Esophagus muscularis mucosa (tissue), 4 donors: Measurements from ENCODE around the gene MIPOL1. TPM values are rescaled to one million over a fixed set of nuclear protein-coding genes. Genes with fewer than 3 reads are reported as not detected.
"Not testable (repeated sequence)": the region's sequence is repeated elsewhere in the genome, so short reads cannot be mapped to it uniquely, and the experiment has no call there.

Source experiments
- DNase-seq: peaks from one replicate; pipeline ENCODE4 v3.0.0-alpha.2; 2017; ENCODE audit errors: extremely low spot score
- H3K27ac ChIP-seq, 4 donors: fragments of 200-600 bp; sonication (generic); replicated peaks in 1 of 4; 1 replicate in 3 of 4; 2 replicates in 1 of 4; pipeline ENCODE4 v1.5.1; 2016 to 2019; ENCODE audit warnings: mild to moderate bottlenecking in 1 of 4
- H3K27me3 ChIP-seq, 4 donors: fragments of 200-600 bp; sonication (generic); one replicate each; pipeline versions ENCODE4 v1.5.1 to v1.6.0; 2016 to 2019
- H3K36me3 ChIP-seq, 4 donors: fragments of 200-600 bp; sonication (generic); one replicate each; pipeline ENCODE4 v1.5.1; 2016 to 2019
- H3K4me1 ChIP-seq, 4 donors: fragments of 200-600 bp; sonication (generic); one replicate each; pipeline ENCODE4 v1.5.1; 2016 to 2019
- H3K4me3 ChIP-seq, 4 donors: fragments of 200-600 bp; sonication (generic); 1 replicate in 2 of 4; 2 replicates in 2 of 4; pipeline ENCODE4 v1.5.1; 2016 to 2019; ENCODE audit warnings: mild to moderate bottlenecking in 4 of 4, moderate library complexity in 1 of 4
- H3K9me3 ChIP-seq, 4 donors: fragments of 200-600 bp; sonication (generic); 1 replicate in 3 of 4; 2 replicates in 1 of 4; pipeline ENCODE4 v1.5.1; 2016 to 2019
- EP300 ChIP-seq: sonication (generic); formaldehyde crosslinking; IDR thresholded peaks from one replicate; pipeline ENCODE4 v1.6.1; 2017; ENCODE audit warnings: antibody characterized with exemption
- POLR2A ChIP-seq: fragments of 450-650 bp; IDR thresholded peaks from one replicate; pipeline ENCODE4 v1.6.1; 2017; ENCODE audit warnings: antibody characterized with exemption, moderate library complexity, mild to moderate bottlenecking, low read depth
- POLR2AphosphoS5 ChIP-seq, 2 donors: sonication (generic); formaldehyde crosslinking; IDR thresholded peaks; one replicate each; pipeline ENCODE4 v1.6.1; 2017; ENCODE audit warnings: antibody characterized with exemption in 2 of 2
- WGBS: methylation state at CpG from one replicate; pipeline ENCODE4 v1.1.5; 2018; 5-methylcytosine and 5-hydroxymethylcytosine counted together
- intact Hi-C: fragments of 100-400 bp; cut with DNase I; formaldehyde crosslinking; loops from one replicate; pipeline ENCODE4 v1.15.1; 2023
- total RNA-seq, 4 donors: library from RNA; depleted of rRNA; stranded (reverse); fragments of >200 nt; gene quantifications; one replicate each; pipeline versions ENCODE4 v1.1.0 to v1.2.1, GENCODE V29; 2016
- TF ChIP-seq, protein P1 (sequence below), 3 experiments: fragments of 200-600 bp in 2 of 3; fragments of 450-650 bp in 1 of 3; sonication (generic) in 2 of 3; IDR thresholded peaks; one replicate each; pipeline ENCODE4 v1.5.1; 2017 to 2019; ENCODE audit warnings: antibody characterized with exemption in 3 of 3, mild to moderate bottlenecking in 2 of 3, moderate library complexity in 1 of 3

MIPOL1 gene
- total RNA-seq, 4 donors from 2014 or later: 6.5 to 21.2 (median 10.4) TPM

GRCh38 chr14:37325332-37325731 lies 127.6 kb downstream of the MIPOL1 start:
- Histone ChIP-seq H3K27me3 (no peaks in the 10 kb centered on the region), H3K4me3 (no peak overlapping the region), H3K27ac (no peak overlapping the region), H3K4me1 (no peaks in the 10 kb centered on the region), H3K9me3 (no peaks in the 10 kb centered on the region), H3K36me3 (peaks cover 0 to 6% (median 0%) of the 10 kb centered on the region in 4 donors)
- TF ChIP-seq, protein P1, sequence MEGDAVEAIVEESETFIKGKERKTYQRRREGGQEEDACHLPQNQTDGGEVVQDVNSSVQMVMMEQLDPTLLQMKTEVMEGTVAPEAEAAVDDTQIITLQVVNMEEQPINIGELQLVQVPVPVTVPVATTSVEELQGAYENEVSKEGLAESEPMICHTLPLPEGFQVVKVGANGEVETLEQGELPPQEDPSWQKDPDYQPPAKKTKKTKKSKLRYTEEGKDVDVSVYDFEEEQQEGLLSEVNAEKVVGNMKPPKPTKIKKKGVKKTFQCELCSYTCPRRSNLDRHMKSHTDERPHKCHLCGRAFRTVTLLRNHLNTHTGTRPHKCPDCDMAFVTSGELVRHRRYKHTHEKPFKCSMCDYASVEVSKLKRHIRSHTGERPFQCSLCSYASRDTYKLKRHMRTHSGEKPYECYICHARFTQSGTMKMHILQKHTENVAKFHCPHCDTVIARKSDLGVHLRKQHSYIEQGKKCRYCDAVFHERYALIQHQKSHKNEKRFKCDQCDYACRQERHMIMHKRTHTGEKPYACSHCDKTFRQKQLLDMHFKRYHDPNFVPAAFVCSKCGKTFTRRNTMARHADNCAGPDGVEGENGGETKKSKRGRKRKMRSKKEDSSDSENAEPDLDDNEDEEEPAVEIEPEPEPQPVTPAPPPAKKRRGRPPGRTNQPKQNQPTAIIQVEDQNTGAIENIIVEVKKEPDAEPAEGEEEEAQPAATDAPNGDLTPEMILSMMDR (IDR thresholded peaks at IDR 0.05): no peak
- TF ChIP-seq POLR2A (no peak), POLR2AphosphoS5 (IDR thresholded peaks at IDR 0.05) (no peak), EP300 (no peak)
- no peak for DNase-seq
- intact Hi-C loops: no loop called here

DNA sequence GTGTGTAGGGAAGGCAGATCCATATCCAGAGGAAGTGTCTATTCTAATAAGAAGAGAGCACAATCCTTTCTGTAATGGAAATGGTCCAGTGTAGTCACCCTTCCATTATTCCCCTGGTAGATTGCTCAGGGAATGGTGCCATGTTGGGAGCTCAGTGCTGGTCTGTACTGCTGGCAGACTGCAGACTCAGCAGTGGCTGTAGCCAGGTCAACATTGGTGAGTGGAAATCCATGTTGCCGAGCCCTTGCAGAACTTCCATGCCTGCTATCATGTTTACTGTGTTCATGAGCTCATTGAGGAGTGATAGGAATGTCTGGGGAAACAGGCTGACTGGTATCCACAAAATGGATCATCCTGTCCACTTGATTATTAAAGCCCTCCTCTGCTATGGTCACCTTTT lies 128.7 kb downstream of the MIPOL1 start:
- Histone ChIP-seq H3K27me3 (no peaks in the 10 kb centered on the region), H3K9me3 (no peaks in the 10 kb centered on the region), H3K27ac (no peak overlapping the region), H3K36me3 (peaks cover 0 to 6% (median 0%) of the 10 kb centered on the region in 4 donors), H3K4me1 (no peaks in the 10 kb centered on the region), H3K4me3 (no peak overlapping the region)
- TF ChIP-seq EP300 (no peak), POLR2AphosphoS5 (IDR thresholded peaks at IDR 0.05) (no peak), POLR2A (no peak)
- TF ChIP-seq, protein P1 (IDR thresholded peaks at IDR 0.05): no peak
- 100% methylated on average over 1 of the region's 1 CpG for WGBS
- no peak for DNase-seq
- intact Hi-C loops: no loop called here

GRCh38 chr14:37327933-37328332 lies 130.2 kb downstream of the MIPOL1 start:
- H3K9me3 ChIP-seq, H3K27ac ChIP-seq, H3K36me3 ChIP-seq, H3K4me3 ChIP-seq, H3K27me3 ChIP-seq, H3K4me1 ChIP-seq, intact Hi-C loops, DNase-seq: not testable (repeated sequence)
- 93% methylated on average over 5 of the region's 5 CpGs for WGBS

DNA sequence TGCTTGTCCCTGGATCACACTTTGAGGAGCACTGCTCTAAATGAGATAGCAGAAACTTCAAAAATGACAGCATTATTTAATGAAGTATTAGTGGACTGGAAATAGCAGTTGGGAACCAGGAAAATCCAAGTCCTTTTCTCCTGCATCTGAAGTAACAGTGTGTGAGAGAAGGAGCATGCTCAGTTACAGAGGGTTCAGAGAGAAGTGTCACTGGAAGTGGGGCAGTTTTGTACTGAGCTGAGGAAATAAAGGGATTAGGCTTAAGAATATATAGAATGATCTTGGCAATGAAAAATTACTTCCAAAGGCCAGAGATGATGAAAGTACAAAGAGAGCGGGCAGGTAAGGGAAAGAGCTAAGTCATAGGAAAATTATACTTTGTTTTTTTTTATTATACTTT lies 130.9 kb downstream of the MIPOL1 start:
- Histone ChIP-seq H3K36me3 (peaks cover 0 to 6% (median 0%) of the 10 kb centered on the region in 4 donors), H3K9me3 (no peaks in the 10 kb centered on the region), H3K4me3 (no peak overlapping the region), H3K4me1 (no peaks in the 10 kb centered on the region), H3K27me3 (no peaks in the 10 kb centered on the region), H3K27ac (no peak overlapping the region)
- TF ChIP-seq EP300 (no peak), POLR2AphosphoS5 (IDR thresholded peaks at IDR 0.05) (no peak), POLR2A (no peak)
- TF ChIP-seq, protein P1 (IDR thresholded peaks at IDR 0.05): no peak
- no peak for DNase-seq
- intact Hi-C loops: no loop called here
- 95% methylated on average over 1 of the region's 1 CpG for WGBS

DNA sequence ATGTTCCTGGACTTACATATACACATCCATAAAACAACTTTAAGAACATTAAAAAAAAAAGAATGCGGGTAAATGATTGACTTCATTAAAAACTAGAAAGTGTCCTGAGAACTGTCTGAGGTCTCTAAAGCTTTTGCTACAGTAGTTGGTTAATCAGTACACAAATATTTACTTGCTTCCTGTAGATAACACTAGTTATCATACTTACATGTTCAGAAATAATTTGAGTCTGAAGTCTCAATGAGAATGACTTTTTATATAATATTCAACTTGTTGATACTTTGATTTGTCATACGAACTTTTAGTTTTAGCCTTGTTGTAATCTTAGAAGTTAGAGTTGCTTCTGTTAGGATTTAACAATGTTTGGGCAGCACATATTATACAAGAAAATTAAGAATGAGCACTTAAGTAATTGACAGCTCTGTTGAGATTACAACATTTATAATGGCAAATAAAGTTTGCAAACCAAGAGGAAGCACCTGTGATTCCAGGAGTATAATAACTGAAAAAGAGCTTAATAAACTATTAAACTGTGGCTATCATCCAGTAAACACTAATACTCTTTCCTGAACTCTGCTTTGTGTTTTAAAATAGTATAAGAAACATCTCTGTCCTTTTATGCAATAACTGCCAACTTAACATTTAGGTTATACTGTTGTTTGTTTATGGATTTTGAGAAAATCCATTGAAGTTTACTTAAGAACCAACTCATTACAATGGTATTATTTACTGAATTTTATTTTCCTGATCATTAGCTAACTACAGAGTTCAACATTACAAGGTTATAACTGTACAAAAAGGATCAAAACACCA lies 131.7 kb downstream of the MIPOL1 start:
- TF ChIP-seq EP300: no peak
- no peak for TF ChIP-seq POLR2AphosphoS5 (IDR thresholded peaks at IDR 0.05)
- TF ChIP-seq POLR2A: no peak
- TF ChIP-seq, protein P1 (IDR thresholded peaks at IDR 0.05): no peak
- WGBS: 82% methylated on average over 2 of the region's 2 CpGs
- H3K4me3 ChIP-seq: no peak overlapping the region
- H3K27me3 ChIP-seq: no peaks in the 10 kb centered on the region
- H3K27ac ChIP-seq: no peak overlapping the region
- DNase-seq: no peak
- no peaks in the 10 kb centered on the region for H3K9me3 ChIP-seq
- intact Hi-C loops: no loop called here
- H3K36me3 ChIP-seq: peaks cover 0 to 6% (median 0%) of the 10 kb centered on the region in 4 donors
- H3K4me1 ChIP-seq: no peaks in the 10 kb centered on the region
